Kidney epithelial cell (primary cell): Measurements from ENCODE around the gene CREBRF. TPM values are rescaled to one million over a fixed set of nuclear protein-coding genes. Genes with fewer than 3 reads are reported as not detected.

Experiments used
- DNase-seq: peaks from one replicate; pipeline ENCODE4 v3.0.0-alpha.2; 2010; ENCODE audit warnings: low read depth
- H3K27me3 ChIP-seq: 2 replicates; pipeline ENCODE4 v1.6.0; 2011; ENCODE audit warnings: low read length; ENCODE audit not compliant: control insufficient read depth, insufficient read depth
- H3K36me3 ChIP-seq: 2 replicates; pipeline ENCODE4 v1.5.1; 2011; ENCODE audit warnings: low read length; ENCODE audit not compliant: control insufficient read depth, insufficient read depth
- H3K4me3 ChIP-seq: 2 replicates; pipeline ENCODE4 v1.5.1; 2011; ENCODE audit warnings: low read depth, mild to moderate bottlenecking, control low read depth, low read length
- total RNA-seq: library from RNA; depleted of rRNA; stranded (reverse); fragments of >200 nt; gene quantifications from 2 replicates; pipeline ENCODE4 v1.2.3, GENCODE V29; 2015
- TF ChIP-seq, protein P1 (sequence below): IDR thresholded peaks from 2 replicates; pipeline ENCODE4 v1.5.1; 2011; ENCODE audit warnings: mild to moderate bottlenecking, moderate library complexity, low read length, control low read depth, inconsistent platforms; ENCODE audit not compliant: insufficient read depth, poor library complexity, severe bottlenecking

Gene CREBRF
- total RNA-seq, 1 donor from 2014 or later = 11.4 TPM

DNA sequence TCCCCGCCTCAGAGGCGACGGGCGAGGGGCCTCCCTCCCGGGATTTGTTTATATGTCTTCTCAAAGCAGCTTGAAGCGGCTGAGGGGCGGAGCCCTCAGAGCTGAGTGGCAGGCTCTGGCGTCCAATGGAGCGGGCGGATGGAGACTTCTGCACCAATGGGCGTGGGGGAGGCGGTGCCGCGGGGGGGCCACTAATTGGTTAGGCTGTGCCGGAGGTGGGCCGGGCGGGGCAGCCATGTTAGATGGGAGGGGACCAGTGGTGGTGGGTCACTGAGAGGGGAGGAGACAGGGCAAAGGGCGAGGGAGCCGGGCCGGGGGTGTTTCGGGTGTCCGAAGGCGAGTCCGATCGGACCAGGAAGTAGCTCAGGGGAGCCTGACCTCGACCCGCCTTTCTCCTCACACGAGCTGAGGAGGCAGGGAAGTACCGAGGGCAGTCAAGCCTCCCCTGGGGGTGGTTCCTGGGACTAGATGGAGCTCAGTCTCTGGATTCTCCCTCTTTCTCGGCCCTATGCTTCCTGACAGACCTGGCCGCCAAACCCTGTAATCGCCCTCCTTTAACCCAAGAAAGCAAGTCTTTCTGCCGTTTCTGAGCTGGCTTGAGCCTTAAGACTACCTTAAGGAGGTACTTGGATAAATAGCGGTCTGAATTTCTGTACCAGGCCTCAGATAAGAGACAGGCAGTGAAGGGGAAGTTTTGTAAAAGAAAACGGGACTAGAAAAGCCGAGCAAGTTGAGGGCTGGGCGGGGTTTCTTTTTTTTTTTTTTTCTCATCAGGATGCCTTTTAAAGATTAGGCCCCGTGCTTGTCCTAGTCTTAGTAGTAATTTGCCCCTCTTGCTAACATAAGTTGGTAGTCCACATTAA, 1.1 kb downstream of the CREBRF start:
- DNase-seq = peak; percentile 84
- no peaks in the 10 kb centered on the region for H3K36me3 ChIP-seq
- TF ChIP-seq, protein P1, sequence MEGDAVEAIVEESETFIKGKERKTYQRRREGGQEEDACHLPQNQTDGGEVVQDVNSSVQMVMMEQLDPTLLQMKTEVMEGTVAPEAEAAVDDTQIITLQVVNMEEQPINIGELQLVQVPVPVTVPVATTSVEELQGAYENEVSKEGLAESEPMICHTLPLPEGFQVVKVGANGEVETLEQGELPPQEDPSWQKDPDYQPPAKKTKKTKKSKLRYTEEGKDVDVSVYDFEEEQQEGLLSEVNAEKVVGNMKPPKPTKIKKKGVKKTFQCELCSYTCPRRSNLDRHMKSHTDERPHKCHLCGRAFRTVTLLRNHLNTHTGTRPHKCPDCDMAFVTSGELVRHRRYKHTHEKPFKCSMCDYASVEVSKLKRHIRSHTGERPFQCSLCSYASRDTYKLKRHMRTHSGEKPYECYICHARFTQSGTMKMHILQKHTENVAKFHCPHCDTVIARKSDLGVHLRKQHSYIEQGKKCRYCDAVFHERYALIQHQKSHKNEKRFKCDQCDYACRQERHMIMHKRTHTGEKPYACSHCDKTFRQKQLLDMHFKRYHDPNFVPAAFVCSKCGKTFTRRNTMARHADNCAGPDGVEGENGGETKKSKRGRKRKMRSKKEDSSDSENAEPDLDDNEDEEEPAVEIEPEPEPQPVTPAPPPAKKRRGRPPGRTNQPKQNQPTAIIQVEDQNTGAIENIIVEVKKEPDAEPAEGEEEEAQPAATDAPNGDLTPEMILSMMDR = no peak
- no peaks in the 10 kb centered on the region for H3K27me3 ChIP-seq
- peak overlapping the region; percentile 75 for H3K4me3 ChIP-seq

DNA sequence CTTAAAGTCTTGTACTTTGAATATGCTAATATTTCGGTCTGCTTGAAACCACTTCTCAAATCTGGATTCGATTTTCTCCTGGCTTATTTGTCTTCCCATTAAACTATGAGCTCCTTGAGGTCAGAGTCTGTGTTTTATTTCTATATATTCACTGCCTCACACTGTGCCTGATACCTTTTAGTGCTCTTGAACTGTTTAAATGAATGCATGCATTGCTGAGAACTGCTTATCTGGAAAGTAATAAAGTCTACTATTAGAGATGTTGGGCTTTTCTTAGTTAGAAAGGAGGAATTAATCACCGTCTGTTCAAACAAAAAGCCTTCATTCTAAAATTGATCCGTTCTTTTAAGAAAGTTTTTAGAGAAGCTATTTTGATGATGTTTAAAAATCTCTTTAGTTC, 6.0 kb downstream of the CREBRF start:
- Histone ChIP-seq H3K4me3 (no peak overlapping the region), H3K36me3 (no peaks in the 10 kb centered on the region), H3K27me3 (no peaks in the 10 kb centered on the region)
- TF ChIP-seq, protein P1 = no peak
- DNase-seq = no peak

DNA sequence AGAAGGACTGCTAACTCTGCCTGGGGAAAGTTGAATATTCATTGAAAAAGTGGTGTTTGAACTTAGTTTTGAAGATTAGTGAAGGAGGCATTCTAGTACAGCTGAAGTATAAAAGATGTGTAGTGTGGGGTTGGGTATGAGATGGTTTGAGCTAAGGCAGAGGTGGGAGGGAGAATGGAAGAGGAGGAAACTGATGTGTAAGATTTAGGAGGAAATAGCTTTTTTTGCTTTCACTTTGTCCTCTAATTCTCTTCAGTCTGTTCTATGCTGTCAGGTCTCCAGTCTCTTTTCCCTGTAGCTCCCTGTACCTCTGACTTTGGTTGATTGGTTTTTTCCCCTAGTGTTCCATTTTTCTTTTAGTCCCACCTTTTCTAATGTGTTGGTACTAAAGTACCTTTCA, 9.0 kb downstream of the CREBRF start:
- TF ChIP-seq, protein P1 = no peak
- DNase-seq = no peak
- Histone ChIP-seq H3K27me3 (no peaks in the 10 kb centered on the region), H3K36me3 (no peaks in the 10 kb centered on the region), H3K4me3 (no peak overlapping the region)

DNA sequence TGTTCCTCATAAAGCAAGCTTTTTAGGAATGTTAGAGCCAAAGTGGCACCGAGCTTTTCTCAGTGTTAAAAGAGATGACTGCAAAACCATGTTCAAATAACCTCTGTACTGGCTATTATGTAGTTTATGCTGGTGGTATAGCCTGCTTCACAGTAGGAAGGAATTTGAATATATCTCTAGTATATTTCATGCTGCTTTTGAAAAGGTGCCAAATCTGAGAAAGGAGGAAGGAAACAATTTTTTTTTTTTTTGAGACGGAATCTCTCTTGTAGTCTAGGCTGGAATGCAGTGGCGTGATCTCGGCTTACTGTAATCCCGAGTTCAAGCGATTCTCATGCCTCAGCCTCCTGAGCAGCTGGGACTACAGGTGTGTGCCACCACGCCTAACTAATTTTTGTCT, 13.5 kb downstream of the CREBRF start:
- no peaks in the 10 kb centered on the region for H3K36me3 ChIP-seq
- no peak overlapping the region for H3K4me3 ChIP-seq
- H3K27me3 ChIP-seq = no peaks in the 10 kb centered on the region
- TF ChIP-seq, protein P1 = no peak
- DNase-seq = no peak

DNA sequence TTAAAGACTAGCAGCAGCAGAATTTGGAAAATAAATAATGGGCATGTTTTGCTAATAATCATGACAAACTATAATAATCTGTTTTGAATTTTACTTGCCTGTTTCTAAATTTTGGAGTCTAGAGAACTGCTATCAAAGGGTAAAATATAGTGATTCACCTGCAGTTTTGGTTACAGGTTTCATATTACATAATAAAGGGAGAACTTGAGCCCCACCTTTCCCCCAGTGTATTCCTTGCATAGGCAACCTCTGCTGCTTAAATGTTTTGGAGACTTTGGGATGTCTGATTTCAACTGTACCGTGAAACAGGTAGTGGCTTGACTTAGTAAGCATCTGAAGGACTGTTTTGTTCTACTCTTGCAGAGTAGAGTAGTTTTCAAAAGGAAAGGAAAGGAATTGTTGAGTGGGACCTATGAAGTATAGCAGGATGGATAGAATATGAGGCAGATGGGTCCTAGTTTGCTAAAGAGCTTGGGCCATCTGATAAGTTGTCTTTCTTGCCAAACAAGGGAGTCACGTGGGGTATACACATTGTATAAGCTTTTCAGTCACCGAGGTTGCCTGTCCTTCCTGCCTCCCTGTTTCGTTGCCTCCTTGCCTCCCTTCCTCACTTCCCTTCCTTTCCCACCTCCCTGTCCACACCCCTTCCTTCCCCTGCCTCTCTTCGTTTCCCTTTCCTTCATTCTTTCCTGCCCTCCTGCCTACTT, 19.1 kb downstream of the CREBRF start:
- DNase-seq = no peak
- TF ChIP-seq, protein P1 = no peak
- Histone ChIP-seq H3K36me3 (no peaks in the 10 kb centered on the region), H3K27me3 (no peaks in the 10 kb centered on the region), H3K4me3 (no peak overlapping the region)
